PC-3 (cell line): ENCODE data around the gene CAMK1D.

Experiments
- CTCF ChIP-seq: fragments of 300-600 bp; sonication (generic); conservative IDR thresholded peaks from 2 replicates; pipeline ENCODE4 v1.5.1; 2017; ENCODE audit warnings: antibody characterized with exemption, low read depth, mild to moderate bottlenecking, low read length
- EZH2phosphoT487 ChIP-seq: fragments of 300-600 bp; sonication (generic); IDR thresholded peaks from 2 replicates; pipeline ENCODE4 v1.6.1; 2018; ENCODE audit warnings: mild to moderate bottlenecking, antibody characterized with exemption, low read length, borderline replicate concordance

- no peak for TF ChIP-seq CTCF
- no peak for TF ChIP-seq EZH2phosphoT487
Measured at GRCh38 chr10:12702215-12702770, 352.9 kb downstream of the CAMK1D start.
